Kidney epithelial cell (primary cell): Measurements from ENCODE around the gene ZNF446. TPM values are rescaled to one million over a fixed set of nuclear protein-coding genes. Genes with fewer than 3 reads are reported as not detected.
"Not testable (repeated sequence)": the region's sequence is repeated elsewhere in the genome, so short reads cannot be mapped to it uniquely, and the experiment has no call there.

Experiments used
- DNase-seq: peaks from one replicate; pipeline ENCODE4 v3.0.0-alpha.2; 2010; ENCODE audit warnings: low read depth
- H3K27me3 ChIP-seq: 2 replicates; pipeline ENCODE4 v1.6.0; 2011; ENCODE audit warnings: low read length; ENCODE audit not compliant: control insufficient read depth, insufficient read depth
- H3K36me3 ChIP-seq: 2 replicates; pipeline ENCODE4 v1.5.1; 2011; ENCODE audit warnings: low read length; ENCODE audit not compliant: control insufficient read depth, insufficient read depth
- H3K4me3 ChIP-seq: 2 replicates; pipeline ENCODE4 v1.5.1; 2011; ENCODE audit warnings: low read depth, mild to moderate bottlenecking, control low read depth, low read length
- total RNA-seq: library from RNA; depleted of rRNA; stranded (reverse); fragments of >200 nt; gene quantifications from 2 replicates; pipeline ENCODE4 v1.2.3, GENCODE V29; 2015
- TF ChIP-seq, protein P1 (sequence below): IDR thresholded peaks from 2 replicates; pipeline ENCODE4 v1.5.1; 2011; ENCODE audit warnings: mild to moderate bottlenecking, moderate library complexity, low read length, control low read depth, inconsistent platforms; ENCODE audit not compliant: insufficient read depth, poor library complexity, severe bottlenecking

Gene ZNF446
- total RNA-seq, 1 donor from 2014 or later: 10.8 TPM

DNA sequence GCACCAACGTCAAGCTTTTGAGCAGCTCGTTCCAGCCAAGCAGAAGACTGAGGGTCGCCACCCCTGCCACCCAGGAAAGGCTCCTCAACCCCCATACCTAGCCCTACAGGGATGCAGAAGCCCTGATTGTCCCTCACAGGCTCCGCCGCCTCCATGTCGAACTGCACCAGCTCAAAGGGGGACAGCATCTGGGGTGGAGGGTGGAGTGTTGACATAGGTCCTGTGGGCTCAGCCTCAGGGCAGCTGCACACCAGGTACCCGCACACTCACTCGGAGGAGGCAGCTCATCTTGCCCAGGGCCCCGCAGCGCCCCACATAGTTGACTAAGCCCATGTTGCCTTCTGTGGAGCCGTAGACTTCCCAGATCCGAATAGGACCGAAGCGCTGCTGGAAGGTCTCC, 24.1 kb downstream of the ZNF446 start:
- no peaks in the 10 kb centered on the region for H3K27me3 ChIP-seq
- no peak for DNase-seq
- TF ChIP-seq, protein P1, sequence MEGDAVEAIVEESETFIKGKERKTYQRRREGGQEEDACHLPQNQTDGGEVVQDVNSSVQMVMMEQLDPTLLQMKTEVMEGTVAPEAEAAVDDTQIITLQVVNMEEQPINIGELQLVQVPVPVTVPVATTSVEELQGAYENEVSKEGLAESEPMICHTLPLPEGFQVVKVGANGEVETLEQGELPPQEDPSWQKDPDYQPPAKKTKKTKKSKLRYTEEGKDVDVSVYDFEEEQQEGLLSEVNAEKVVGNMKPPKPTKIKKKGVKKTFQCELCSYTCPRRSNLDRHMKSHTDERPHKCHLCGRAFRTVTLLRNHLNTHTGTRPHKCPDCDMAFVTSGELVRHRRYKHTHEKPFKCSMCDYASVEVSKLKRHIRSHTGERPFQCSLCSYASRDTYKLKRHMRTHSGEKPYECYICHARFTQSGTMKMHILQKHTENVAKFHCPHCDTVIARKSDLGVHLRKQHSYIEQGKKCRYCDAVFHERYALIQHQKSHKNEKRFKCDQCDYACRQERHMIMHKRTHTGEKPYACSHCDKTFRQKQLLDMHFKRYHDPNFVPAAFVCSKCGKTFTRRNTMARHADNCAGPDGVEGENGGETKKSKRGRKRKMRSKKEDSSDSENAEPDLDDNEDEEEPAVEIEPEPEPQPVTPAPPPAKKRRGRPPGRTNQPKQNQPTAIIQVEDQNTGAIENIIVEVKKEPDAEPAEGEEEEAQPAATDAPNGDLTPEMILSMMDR: no peak
- H3K36me3 ChIP-seq: no peaks in the 10 kb centered on the region
- H3K4me3 ChIP-seq: no peak overlapping the region

DNA sequence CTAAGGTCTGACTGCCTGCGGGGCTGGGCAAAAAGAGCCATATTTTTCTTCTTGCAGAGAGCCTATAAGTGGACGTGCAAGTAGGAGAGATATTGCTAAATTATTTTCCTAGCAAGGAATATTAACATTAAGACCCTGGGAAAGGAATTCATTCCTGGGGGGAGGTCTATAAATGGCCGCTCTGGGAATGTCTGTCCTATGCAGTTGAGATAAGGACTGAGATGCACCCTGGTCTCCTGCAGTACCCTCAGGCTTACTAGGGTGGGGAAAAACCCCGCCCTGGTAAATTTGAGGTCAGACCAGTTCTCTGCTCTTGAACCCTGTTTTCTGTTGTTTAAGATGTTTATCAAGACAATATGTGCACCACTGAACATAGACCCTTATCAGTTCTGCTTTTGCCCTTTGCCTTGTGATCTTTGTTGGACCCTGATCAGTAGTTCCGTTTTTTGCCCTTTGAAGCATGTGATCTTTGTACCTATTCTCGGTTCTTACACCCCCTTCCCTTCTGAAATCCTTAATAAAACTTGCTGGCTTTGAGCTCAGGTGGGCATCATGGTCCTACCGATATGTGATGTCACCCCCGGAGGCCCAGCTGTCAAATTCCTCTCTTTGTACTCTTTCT, 31.6 kb downstream of the ZNF446 start:
- H3K27me3 ChIP-seq, H3K36me3 ChIP-seq, H3K4me3 ChIP-seq, DNase-seq: not testable (repeated sequence)

DNA sequence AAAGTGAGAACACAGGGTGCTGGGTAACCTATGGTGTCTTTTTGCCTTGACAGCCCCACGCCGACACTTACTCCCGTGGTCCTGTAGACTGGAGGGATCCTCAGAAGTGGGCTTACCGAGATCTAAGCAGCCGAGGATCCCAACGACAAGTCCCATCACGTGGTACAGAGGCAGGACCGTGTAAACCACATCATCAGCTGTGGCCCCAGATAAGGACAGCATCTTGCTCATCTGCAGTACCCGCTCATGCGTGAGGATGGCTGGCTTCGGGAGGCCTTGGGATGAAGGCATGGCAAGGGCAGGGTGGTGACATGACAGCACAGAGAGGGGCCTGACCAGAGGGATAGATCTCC, 33.6 kb downstream of the ZNF446 start:
- Histone ChIP-seq H3K27me3 (no peaks in the 10 kb centered on the region), H3K4me3 (no peak overlapping the region), H3K36me3 (no peaks in the 10 kb centered on the region)
- no peak for DNase-seq
- TF ChIP-seq, protein P1: no peak

DNA sequence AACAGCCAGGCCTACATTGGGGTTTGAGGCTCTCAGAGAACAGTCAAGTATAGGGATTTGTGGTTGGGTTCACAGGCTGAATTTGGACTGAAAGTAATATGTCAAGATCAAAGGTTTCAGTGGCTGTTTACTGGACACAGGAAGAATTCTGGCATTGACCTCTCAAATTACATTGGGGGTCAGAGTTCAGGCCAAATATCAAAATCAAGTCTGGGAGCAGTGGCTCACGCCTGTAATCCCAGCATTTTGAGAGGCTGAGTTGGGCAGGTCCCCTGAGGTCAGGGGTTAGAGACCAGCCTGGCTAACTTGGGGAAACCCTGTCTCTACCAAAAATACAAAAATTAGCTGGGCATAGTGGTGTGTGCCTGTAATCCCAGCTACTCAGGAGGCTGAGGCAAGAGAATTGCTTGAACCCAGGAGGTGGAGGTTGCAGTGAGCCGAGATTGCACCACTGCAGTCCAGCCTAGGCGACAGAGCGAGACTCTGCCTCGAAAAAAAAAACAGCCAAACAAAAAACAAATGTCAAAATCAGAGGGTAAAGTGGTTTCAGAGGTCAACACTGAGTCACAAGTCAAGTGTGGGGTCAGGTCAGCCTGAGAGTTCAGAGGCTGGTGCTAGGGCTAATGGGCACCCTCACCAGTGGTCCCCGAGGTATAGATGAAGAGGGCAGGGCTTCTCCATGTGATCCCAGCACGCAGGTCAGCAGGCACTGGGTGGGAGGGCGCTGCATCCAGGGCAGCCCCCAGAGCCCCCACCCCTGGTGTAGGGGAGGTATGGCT, 34.1 kb downstream of the ZNF446 start:
- TF ChIP-seq, protein P1: no peak
- Histone ChIP-seq H3K36me3 (no peaks in the 10 kb centered on the region), H3K27me3 (no peaks in the 10 kb centered on the region), H3K4me3 (no peak overlapping the region)
- DNase-seq: no peak

DNA sequence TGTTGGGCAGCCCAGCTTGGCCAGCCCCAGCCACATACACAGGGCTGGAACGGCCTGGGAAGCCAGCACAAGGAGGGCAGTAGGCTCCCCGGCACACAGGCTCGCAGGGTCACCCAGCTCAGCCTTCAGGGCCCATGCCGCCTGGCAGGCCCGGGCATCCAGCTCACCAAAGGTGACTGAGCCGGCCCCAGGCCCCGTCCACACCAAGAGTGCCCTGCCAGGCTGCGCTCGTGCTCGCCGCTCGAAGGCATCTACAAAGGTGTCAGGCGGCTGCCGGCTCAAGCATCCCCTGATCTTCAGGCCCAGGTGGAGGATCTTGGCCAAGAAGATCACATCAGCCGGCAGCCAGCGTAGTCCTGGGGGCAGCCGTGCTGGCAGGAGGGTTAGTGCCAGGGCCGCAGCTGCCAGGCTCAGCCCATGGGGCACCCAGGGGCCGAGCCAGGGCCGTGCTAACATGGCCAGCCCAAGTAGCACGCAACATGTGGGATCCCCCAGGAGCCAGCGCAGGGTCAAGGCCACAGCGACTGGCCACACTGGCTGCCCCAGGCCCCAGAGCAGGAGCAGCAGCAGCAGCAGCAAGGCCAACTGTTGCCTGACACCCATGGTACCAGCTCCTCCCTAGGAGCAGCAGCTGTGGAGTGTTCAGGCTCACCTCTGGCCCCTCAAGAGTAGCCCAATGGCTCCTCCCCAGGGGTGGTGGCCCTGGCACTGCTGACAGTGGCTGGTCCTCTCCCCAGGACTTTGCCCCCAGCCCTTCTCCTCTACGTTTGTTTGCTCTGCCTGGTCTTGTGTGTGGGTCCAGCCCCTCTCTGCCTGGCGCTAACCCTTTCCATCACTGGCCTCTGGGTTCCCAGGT, 35.4 kb downstream of the ZNF446 start, which contains the start of gene SLC27A5:
Gene SLC27A5 (minus strand): TSS at position 640 of the 856 bp plus-strand sequence. CDS start 37 bp downstream, at position 603.
- no peaks in the 10 kb centered on the region for H3K27me3 ChIP-seq

More for the DNA sequence above, 35.4 kb downstream of the ZNF446 start, which contains the start of gene SLC27A5:
- H3K36me3 ChIP-seq: no peaks in the 10 kb centered on the region
- TF ChIP-seq, protein P1: no peak
- no peak for DNase-seq
- H3K4me3 ChIP-seq: no peak within 1 kb of the TSS
